Lower leg skin (tissue), 4 donors: ENCODE results near the gene CACNA1A. TPM values are rescaled to one million over a fixed set of nuclear protein-coding genes. Genes with fewer than 3 reads are reported as not detected.
"Not testable (repeated sequence)": the region's sequence is repeated elsewhere in the genome, so short reads cannot be mapped to it uniquely, and the experiment has no call there.

Source experiments
- DNase-seq, 2 donors: peaks; one replicate each; pipeline ENCODE4 v3.0.0-alpha.2; 2019; ENCODE audit warnings: low spot score in 2 of 2
- H3K4me3 ChIP-seq: fragments of 200-600 bp; sonication (generic); 2 replicates; pipeline ENCODE4 v1.5.1; 2017; ENCODE audit warnings: mild to moderate bottlenecking, low read depth; ENCODE audit not compliant: poor library complexity, severe bottlenecking
- POLR2A ChIP-seq, 2 donors: fragments of 450-650 bp; IDR thresholded peaks; one replicate each; pipeline ENCODE4 v1.6.1; 2016 to 2017; ENCODE audit warnings: antibody characterized with exemption in 2 of 2, mild to moderate bottlenecking in 1 of 2, moderate library complexity in 1 of 2
- WGBS, 2 donors: methylation state at CpG; one replicate each; pipeline ENCODE4 v1.1.5; 2018; 5-methylcytosine and 5-hydroxymethylcytosine counted together
- intact Hi-C: fragments of 100-400 bp; cut with DNase I; formaldehyde crosslinking; loops from one replicate; pipeline ENCODE4 v1.15.0; 2023; ENCODE audit warnings: low total_unique reads
- total RNA-seq, 4 donors: library from RNA; depleted of rRNA; stranded (reverse); fragments of >200 nt; gene quantifications; one replicate each; pipeline ENCODE4 v1.1.0, GENCODE V29; 2016
- TF ChIP-seq, protein P1 (sequence below), 3 donors: fragments of 450-650 bp; IDR thresholded peaks; one replicate each; pipeline ENCODE4 v1.5.1; 2016; ENCODE audit warnings: antibody characterized with exemption in 3 of 3, mild to moderate bottlenecking in 3 of 3, moderate library complexity in 2 of 3

The CACNA1A gene
- total RNA-seq, 4 donors from 2014 or later = 0.16 to 0.46 (median 0.22) TPM; not detected in 1

DNA sequence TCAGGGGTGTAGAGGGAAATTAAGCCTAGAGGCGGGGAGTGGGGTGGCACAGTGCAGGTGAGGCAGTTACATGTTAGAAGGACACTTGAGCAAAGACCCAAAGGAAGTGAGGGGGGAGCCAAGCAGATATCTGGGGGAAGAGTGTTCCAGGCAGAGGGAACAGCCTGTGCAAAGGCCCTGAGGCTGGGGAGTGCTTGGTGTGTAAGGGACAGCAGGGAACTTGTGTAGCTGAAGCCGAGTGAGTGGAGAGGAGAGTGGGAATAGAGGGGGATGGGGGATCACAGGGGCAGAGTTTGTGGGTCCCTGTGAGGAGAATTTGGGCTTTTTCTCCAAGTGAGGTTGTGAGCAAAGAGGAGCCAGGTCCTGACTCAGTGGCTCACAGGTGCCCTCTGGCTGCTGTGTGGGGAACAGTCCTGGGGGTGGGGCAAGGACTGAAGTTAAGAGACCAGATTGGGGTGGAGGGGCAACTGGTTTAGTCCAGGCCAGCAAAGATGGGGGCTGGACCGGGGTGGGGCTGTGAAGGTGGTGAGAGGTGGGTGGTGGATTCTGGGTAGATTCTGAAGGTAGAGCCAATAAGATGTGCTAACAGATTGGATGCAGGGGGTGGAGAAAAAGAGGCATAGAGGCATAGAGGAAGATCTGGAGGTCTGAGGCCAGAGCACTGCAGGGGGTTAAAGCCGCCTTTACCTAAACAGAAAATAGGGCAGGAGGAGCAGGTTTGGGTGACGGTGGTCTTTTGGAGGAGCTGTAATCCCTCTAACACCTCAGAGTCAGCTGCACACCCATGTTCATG is 75.3 kb downstream of the CACNA1A start:
- WGBS, 2 donors = 71 to 76% methylated on average over 5 of the region's 5 CpGs
- intact Hi-C loops = no loop called here
- DNase-seq = no peak
- TF ChIP-seq, protein P1, sequence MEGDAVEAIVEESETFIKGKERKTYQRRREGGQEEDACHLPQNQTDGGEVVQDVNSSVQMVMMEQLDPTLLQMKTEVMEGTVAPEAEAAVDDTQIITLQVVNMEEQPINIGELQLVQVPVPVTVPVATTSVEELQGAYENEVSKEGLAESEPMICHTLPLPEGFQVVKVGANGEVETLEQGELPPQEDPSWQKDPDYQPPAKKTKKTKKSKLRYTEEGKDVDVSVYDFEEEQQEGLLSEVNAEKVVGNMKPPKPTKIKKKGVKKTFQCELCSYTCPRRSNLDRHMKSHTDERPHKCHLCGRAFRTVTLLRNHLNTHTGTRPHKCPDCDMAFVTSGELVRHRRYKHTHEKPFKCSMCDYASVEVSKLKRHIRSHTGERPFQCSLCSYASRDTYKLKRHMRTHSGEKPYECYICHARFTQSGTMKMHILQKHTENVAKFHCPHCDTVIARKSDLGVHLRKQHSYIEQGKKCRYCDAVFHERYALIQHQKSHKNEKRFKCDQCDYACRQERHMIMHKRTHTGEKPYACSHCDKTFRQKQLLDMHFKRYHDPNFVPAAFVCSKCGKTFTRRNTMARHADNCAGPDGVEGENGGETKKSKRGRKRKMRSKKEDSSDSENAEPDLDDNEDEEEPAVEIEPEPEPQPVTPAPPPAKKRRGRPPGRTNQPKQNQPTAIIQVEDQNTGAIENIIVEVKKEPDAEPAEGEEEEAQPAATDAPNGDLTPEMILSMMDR (IDR thresholded peaks at IDR 0.05) = no peak
- TF ChIP-seq POLR2A (IDR thresholded peaks at IDR 0.05) = no peak
- H3K4me3 ChIP-seq = no peak overlapping the region

DNA sequence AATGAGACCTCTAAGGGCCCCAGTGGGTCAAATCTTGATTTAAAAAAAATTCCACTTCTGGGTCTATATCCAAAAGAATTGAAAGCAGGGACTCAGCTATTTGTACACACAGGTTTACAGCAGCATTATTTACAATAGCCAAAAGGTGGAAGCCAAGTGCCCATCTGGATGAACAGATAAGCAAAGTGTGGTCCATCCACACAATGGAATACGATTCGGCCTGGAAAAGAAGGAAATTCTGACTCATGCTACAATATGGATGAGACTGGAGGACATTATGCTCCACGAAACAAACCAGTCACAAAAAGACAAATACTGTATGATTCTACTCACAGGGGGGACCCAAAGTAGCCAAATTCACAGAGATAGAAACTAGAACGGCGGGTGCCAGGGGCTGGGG is 76.7 kb downstream of the CACNA1A start:
- TF ChIP-seq POLR2A (IDR thresholded peaks at IDR 0.05) = no peak
- TF ChIP-seq, protein P1 (IDR thresholded peaks at IDR 0.05) = no peak
- intact Hi-C loops = no loop called here
- H3K4me3 ChIP-seq = no peak overlapping the region
- 49 to 50% methylated on average over 5 of the region's 5 CpGs for WGBS, 2 donors
- no peak for DNase-seq

DNA sequence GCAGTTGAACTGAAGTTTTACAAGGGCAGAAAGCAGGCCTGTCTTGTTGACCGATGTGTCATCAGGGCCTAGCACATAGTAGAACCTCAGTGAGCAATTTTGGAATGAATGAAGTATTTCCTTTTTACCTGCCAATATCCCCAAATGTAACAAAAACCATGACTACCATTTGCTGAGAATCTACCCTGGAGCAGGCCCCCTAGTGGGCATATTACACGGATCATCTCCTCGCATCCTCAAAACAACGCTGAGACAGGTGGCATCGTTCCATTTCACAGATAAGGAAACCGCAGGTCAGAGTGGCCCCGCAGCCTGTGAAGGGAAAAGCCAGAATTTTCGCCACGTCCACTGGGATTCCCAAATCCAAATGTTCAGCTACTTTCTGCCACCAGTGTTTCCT is 77.9 kb downstream of the CACNA1A start:
- WGBS, 2 donors = 56 to 57% methylated on average over 9 of the region's 9 CpGs
- H3K4me3 ChIP-seq = no peak overlapping the region
- no peak for DNase-seq
- intact Hi-C loops = no loop called here
- TF ChIP-seq, protein P1 (IDR thresholded peaks at IDR 0.05) = no peak
- no peak for TF ChIP-seq POLR2A (IDR thresholded peaks at IDR 0.05)

DNA sequence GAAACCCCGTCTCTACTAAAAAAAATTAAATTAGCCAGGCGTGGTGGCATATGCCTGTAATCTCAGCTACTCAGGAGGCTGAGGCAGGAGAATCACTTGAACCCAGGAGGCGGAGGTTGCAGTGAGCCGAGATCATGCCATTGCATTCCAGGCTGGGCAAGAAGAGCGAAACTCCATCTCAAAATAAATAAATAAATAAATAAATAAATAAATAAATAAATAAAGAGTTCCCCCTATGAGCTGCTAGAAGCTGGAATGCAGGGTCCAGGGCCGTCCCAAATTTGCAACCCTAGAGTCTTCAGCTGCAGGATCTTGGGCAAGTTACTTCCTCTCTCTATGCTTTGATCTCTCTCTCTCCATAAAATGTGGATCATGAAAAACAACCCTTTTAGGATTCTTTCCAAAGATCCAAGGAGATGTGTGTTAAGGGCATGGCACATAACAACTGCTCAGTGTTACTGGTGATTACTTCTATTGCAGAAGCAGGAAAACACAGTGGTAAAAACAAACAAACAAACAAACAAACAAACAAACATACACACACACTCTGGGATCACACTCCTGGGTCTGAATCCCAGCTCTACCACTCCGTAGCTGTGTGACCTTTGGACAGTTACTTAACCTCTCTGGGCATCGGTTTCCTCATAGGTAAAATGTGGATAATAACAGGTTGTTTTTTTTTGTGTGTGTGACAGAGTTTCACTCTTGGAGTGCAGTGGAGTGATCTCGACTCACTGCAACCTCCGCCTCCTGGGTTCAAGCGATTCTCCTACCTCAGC is 78.8 kb downstream of the CACNA1A start:
- TF ChIP-seq, protein P1 (IDR thresholded peaks at IDR 0.05) = no peak
- TF ChIP-seq POLR2A (IDR thresholded peaks at IDR 0.05) = no peak
- 91% methylated on average over 11 of the region's 11 CpGs for WGBS, 2 donors
- no peak for DNase-seq
- intact Hi-C loops = no loop called here
- no peak overlapping the region for H3K4me3 ChIP-seq

DNA sequence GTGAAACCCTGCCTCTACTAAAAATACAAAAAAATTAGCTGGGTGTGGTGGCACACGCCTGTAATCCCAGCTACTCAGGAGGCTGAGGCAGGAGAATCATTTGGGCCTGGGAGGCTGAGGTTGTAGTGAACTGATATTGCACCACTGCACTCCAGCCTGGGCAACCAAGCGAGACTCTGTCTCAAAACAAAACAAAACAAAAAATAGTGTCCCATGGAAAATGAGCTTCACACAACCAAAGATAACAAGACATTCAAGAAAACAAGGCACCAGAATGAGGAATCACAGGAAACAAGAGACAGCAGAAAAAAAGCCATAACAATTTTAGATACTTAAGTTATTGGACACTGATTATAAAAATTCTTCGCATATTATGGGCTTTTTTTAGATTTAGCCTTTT is 80.4 kb downstream of the CACNA1A start:
- H3K4me3 ChIP-seq, intact Hi-C loops, DNase-seq: not testable (repeated sequence)
- WGBS, 2 donors = 83 to 87% methylated on average over 3 of the region's 3 CpGs

DNA sequence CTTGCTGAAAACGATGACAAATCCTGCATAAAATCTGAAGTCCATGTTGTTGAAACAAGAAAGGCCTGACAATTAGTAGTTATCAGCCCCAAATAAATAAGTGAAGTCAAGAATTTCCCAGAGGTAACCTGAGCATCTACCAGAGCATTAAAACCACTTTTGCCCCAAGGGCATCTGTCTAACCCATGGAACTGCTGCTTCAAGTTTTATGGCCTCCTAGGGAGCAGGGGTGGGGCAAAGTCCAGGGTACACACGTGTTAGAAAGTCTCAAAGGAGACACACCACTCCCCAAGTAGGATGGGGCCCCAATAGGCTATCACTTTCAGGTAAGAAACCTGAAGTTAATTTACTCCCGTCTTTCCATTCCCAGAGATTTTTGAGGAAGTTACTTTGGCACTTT is 81.1 kb downstream of the CACNA1A start:
- no peak for TF ChIP-seq POLR2A (IDR thresholded peaks at IDR 0.05)
- TF ChIP-seq, protein P1 (IDR thresholded peaks at IDR 0.05) = no peak
- intact Hi-C loops = no loop called here
- 60 to 64% methylated on average over 3 of the region's 3 CpGs for WGBS, 2 donors
- no peak for DNase-seq
- no peak overlapping the region for H3K4me3 ChIP-seq
